Activated T-cell treated with anti-CD3 and anti-CD28 coated beads, Interleukin-2, amount 50 U/mL, for 72 hours (primary cell): ENCODE measurements around the gene DCHS2. TPM values are rescaled to one million over a fixed set of nuclear protein-coding genes. Genes with fewer than 3 reads are reported as not detected.

Experiments used
- ATAC-seq, 2 donors: fragments of 150-1000 bp; cut with Tn5 transposase; replicated peaks in 1 of 2; 2 replicates each; pipeline ENCODE4 v1.10.0; 2021; ENCODE audit warnings: moderate library complexity in 2 of 2, mild to moderate bottlenecking in 1 of 2
- DNase-seq, 2 donors: peaks; one replicate each; pipeline ENCODE4 v3.0.0; 2021 to 2022; ENCODE audit warnings: mixed read lengths in 1 of 2
- H3K27ac Mint-ChIP-seq: one replicate; pipeline ENCODE4 v1.8.0; 2022; ENCODE audit warnings: mild to moderate bottlenecking, moderate library complexity, mixed read lengths
- H3K27me3 Mint-ChIP-seq: one replicate; pipeline ENCODE4 v1.8.0; 2022; ENCODE audit warnings: low read depth, mixed read lengths
- H3K36me3 Mint-ChIP-seq, 2 donors: one replicate each; pipeline ENCODE4 v1.8.0; 2022; ENCODE audit warnings: mixed read lengths in 2 of 2, mild to moderate bottlenecking in 1 of 2; ENCODE audit not compliant: insufficient read depth in 2 of 2
- H3K4me1 Mint-ChIP-seq: one replicate; pipeline ENCODE4 v1.8.0; 2022; ENCODE audit warnings: low read depth, mixed read lengths
- H3K4me3 Mint-ChIP-seq, 2 donors: one replicate each; pipeline ENCODE4 v1.8.0; 2022; ENCODE audit warnings: mild to moderate bottlenecking in 2 of 2, mixed read lengths in 2 of 2, moderate library complexity in 2 of 2
- H3K9me3 Mint-ChIP-seq, 2 donors: one replicate each; pipeline ENCODE4 v1.8.0; 2022; ENCODE audit warnings: mixed read lengths in 2 of 2
- total RNA-seq, 2 donors: library from RNA; stranded (reverse); gene quantifications; one replicate each; pipeline ENCODE4 v1.2.3, GENCODE V29; 2022

DCHS2 gene
- total RNA-seq, 2 donors from 2014 or later = not detected

DNA sequence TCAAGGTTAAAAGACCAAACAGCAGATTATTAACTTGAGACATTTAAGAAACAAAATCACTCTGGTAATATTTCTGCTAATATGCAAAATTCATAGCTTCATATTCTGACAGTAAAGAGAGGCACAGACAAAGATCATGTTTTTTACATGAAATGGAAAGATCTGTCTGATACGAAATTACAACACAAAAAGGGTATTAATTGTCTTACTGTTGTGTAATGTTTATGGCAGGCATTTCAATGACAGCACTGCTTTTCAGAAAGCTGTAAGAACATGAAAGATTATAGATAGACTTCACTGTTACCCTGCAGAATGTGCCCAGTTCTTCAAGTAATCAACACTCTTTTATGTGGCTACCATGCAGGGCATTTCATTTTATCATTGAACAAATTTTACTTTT lies 15.4 kb downstream of the DCHS2 start:
- Mint-ChIP-seq H3K27me3 (peaks cover 11% of the 10 kb centered on the region), H3K36me3 (no peaks in the 10 kb centered on the region), H3K9me3 (no peaks in the 10 kb centered on the region), H3K4me3 (no peak overlapping the region), H3K27ac (no peak overlapping the region), H3K4me1 (no peaks in the 10 kb centered on the region)
- ATAC-seq (no peak), DNase-seq (no peak)

GRCh38 chr4:154475820-154476219 lies 15.8 kb downstream of the DCHS2 start:
- H3K9me3 Mint-ChIP-seq = no peaks in the 10 kb centered on the region
- H3K36me3 Mint-ChIP-seq = no peaks in the 10 kb centered on the region
- DNase-seq (no peak), ATAC-seq (no peak)
- no peak overlapping the region for H3K27ac Mint-ChIP-seq
- no peaks in the 10 kb centered on the region for H3K4me1 Mint-ChIP-seq
- peaks cover 12% of the 10 kb centered on the region for H3K27me3 Mint-ChIP-seq
- no peak overlapping the region for H3K4me3 Mint-ChIP-seq

DNA sequence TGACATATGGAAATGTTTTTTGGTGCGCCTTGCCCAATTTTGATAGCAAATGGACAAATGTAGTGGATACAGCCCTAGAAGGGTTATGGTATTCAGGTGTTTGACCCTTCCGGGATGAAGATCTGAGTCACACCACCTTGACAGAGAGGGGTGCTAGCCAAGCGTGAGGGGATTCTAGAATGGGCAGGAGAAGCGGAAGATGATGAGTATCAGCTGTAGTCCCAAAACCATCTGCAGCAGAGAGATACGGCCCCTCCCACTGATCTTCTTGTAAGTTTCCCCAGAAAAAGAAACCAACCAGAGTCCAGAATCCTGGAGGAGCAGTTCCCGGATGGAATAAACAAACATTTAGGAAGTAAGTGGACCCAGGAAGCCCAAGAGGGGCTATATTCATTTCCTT lies 18.1 kb downstream of the DCHS2 start:
- Mint-ChIP-seq H3K27ac (no peak overlapping the region), H3K36me3 (no peaks in the 10 kb centered on the region), H3K9me3 (no peaks in the 10 kb centered on the region), H3K27me3 (peaks cover 27% of the 10 kb centered on the region), H3K4me1 (no peaks in the 10 kb centered on the region), H3K4me3 (no peak overlapping the region)
- ATAC-seq (no peak), DNase-seq (no peak)

- Mint-ChIP-seq H3K9me3 (no peaks in the 10 kb centered on the region), H3K27ac (no peak overlapping the region), H3K4me1 (no peaks in the 10 kb centered on the region), H3K4me3 (no peak overlapping the region), H3K36me3 (no peaks in the 10 kb centered on the region), H3K27me3 (peaks cover 28% of the 10 kb centered on the region)
- ATAC-seq = no peak
- no peak for DNase-seq
These were observed 18.7 kb downstream of the DCHS2 start for GRCh38 chr4:154472858-154473257.

DNA sequence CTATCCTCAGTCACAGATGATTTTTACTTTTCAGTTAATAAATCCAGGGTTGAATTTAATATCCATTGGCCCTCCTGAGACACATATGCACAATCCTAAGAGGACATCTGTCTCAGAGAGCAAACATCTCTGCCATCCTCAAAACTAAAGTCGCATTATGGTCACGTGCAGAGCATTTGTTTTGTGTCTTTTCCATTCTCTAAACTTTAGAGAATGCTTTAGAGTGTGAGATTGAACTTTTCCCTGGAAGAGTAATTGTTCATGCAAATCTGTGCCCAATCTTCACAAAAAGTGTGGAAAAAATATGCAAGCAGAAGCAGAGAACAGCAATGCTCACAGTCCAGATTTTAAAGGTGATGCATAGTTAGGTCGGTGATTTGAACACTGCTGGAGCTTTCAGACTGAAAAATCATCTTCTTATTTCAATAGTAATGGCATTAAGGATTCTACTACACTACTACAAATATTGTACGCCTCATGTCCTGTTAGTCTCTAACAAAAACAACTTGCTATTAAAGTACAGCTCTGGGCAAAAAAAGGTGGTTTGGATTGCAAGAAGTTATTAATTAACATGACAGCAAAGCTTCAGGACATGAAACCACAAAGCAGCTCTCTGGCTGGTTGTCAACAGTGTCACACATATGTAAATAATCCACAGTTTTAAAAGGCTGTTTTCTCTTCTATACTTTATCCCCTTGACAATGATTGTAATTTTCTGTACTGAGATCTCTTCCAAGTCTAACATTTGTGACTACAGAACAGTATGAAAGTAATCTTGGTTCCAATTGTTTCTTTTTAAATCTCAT lies 19.9 kb downstream of the DCHS2 start:
- Mint-ChIP-seq H3K36me3 (no peaks in the 10 kb centered on the region), H3K27me3 (peaks cover 24% of the 10 kb centered on the region), H3K4me1 (no peaks in the 10 kb centered on the region), H3K4me3 (no peak overlapping the region), H3K9me3 (no peaks in the 10 kb centered on the region), H3K27ac (no peak overlapping the region)
- ATAC-seq (no peak), DNase-seq (no peak)

DNA sequence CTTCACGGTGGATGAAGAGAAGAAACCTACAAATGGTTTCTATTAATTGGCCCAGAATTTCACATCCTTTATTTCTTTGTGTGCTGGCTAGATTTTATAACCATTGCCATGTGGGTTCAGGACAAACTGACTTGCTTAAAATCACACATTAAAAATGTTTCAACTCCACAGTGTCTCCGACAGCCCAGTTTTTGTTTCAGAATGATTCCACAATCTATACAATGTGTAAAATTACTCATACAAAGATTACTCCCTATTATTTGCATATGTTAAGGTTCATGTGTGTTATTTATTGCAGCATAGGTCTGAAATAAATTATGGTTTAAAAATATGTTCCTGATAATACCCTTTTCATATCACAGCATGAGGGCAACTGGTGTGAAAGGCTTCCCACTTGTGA lies 20.6 kb downstream of the DCHS2 start:
- no peak overlapping the region for H3K4me3 Mint-ChIP-seq
- DNase-seq (no peak), ATAC-seq (no peak)
- peaks cover 20% of the 10 kb centered on the region for H3K27me3 Mint-ChIP-seq
- H3K36me3 Mint-ChIP-seq = no peaks in the 10 kb centered on the region
- no peak overlapping the region for H3K27ac Mint-ChIP-seq
- no peaks in the 10 kb centered on the region for H3K4me1 Mint-ChIP-seq
- H3K9me3 Mint-ChIP-seq = no peaks in the 10 kb centered on the region

DNA sequence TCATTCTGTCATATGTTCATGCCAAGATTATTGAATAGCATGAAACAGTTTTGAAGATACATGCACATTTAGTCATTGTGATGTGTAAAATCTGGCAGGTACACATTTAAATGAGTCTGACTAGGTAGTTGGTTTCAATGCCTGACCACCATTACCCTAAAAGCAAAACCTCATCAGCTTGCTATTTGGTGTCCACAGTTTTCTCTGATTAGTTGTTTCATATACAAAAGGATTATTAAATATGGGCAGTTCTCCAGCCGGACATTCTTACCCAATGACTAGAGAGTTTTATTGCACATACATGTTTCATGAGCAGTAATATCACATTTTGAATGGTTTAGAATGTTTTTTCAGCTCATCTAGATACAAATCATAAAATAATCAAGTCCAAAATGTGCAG lies 23.7 kb downstream of the DCHS2 start:
- Mint-ChIP-seq H3K36me3 (no peaks in the 10 kb centered on the region), H3K4me1 (no peaks in the 10 kb centered on the region), H3K27ac (no peak overlapping the region), H3K27me3 (peaks cover 20% of the 10 kb centered on the region), H3K9me3 (peaks cover 0 to 1% of the 10 kb centered on the region in 2 donors), H3K4me3 (no peak overlapping the region)
- no peak for DNase-seq
- no peak for ATAC-seq

GRCh38 chr4:154466336-154466735 lies 25.3 kb downstream of the DCHS2 start:
- H3K9me3 Mint-ChIP-seq = peaks cover 0 to 1% of the 10 kb centered on the region in 2 donors
- DNase-seq = no peak
- H3K27ac Mint-ChIP-seq = no peak overlapping the region
- H3K27me3 Mint-ChIP-seq = peaks cover 30% of the 10 kb centered on the region
- no peaks in the 10 kb centered on the region for H3K4me1 Mint-ChIP-seq
- no peaks in the 10 kb centered on the region for H3K36me3 Mint-ChIP-seq
- ATAC-seq = no peak
- no peak overlapping the region for H3K4me3 Mint-ChIP-seq

DNA sequence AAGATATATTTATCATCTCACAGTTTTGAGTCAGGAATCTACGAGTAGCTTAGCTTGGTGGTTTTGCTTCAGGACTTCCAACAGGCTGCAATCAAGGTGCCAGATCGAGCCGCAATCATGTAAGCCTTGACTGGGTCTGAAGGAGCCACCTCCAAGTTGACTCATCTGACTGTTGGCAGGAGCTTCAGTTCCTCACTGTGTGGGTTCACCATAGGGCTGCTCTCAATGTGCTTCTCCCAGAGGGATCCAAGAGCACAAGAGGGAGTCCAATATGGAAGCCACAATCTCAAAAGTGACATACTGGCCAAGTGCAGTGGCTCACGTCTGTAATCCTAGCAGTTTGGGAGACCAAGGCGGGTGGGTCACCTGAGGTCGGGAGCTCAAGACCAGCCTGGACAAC lies 26.5 kb downstream of the DCHS2 start:
- peaks cover 0 to 1% of the 10 kb centered on the region in 2 donors for H3K9me3 Mint-ChIP-seq

DNA sequence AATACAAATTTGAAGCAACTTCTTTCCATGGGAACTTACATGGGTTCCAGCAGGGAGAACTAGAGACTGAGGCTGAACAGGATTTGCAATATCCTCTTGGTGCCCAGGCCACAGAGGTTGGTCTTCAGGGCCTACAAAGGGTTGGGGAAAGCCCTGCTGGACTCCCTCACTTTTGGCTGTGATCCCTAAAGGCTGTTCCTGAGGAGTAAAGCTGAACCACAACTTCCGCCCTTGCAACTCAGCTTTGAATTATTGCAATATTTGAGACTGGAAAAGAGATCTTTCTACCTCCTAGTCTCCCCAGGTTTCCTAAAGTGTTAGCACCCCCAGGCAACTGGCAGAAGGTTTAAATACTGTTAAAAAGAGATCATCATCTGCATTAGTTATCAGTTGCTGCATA lies 26.9 kb downstream of the DCHS2 start:
- H3K4me1 Mint-ChIP-seq = no peaks in the 10 kb centered on the region
- peaks cover 0 to 1% of the 10 kb centered on the region in 2 donors for H3K9me3 Mint-ChIP-seq
- H3K36me3 Mint-ChIP-seq = no peaks in the 10 kb centered on the region

More for the DNA sequence above, 26.5 kb downstream of the DCHS2 start:
- no peak for ATAC-seq
- Mint-ChIP-seq H3K27ac (no peak overlapping the region), H3K4me3 (no peak overlapping the region), H3K4me1 (no peaks in the 10 kb centered on the region), H3K27me3 (peaks cover 23% of the 10 kb centered on the region), H3K36me3 (no peaks in the 10 kb centered on the region)
- DNase-seq = no peak

GRCh38 chr4:154462081-154462810 lies 29.4 kb downstream of the DCHS2 start:
- no peaks in the 10 kb centered on the region for H3K36me3 Mint-ChIP-seq
- ATAC-seq = no peak

More for the DNA sequence above, 26.9 kb downstream of the DCHS2 start:
- Mint-ChIP-seq H3K4me3 (no peak overlapping the region), H3K27ac (no peak overlapping the region), H3K27me3 (peaks cover 22% of the 10 kb centered on the region)
- no peak for DNase-seq
- no peak for ATAC-seq

DNA sequence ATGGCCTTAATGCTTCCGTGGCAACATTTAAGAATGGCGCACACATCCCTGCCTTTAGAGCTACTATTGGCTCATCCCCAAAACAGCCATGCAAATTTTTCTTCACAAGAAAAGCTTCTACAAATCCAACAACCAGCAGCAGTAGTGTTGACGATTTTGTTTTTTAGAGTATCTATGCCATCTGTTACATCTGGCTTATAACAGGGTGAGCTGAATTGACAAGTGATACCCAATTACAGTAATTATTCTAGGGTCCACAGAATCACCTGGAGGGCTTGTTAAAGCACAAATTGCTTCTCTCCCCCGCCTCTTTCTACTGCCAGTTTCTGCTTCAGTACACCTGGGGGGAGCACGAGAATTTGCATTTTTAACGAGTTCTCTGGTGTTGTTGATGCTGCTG lies 34.1 kb downstream of the DCHS2 start:
- Mint-ChIP-seq H3K27me3 (peaks cover 22% of the 10 kb centered on the region), H3K36me3 (no peaks in the 10 kb centered on the region), H3K27ac (no peak overlapping the region), H3K9me3 (no peaks in the 10 kb centered on the region), H3K4me1 (no peaks in the 10 kb centered on the region), H3K4me3 (no peak overlapping the region)
- no peak for DNase-seq
- no peak for ATAC-seq

More at GRCh38 chr4:154462081-154462810, 29.4 kb downstream of the DCHS2 start:
- no peaks in the 10 kb centered on the region for H3K4me1 Mint-ChIP-seq
- no peak overlapping the region for H3K27ac Mint-ChIP-seq
- H3K9me3 Mint-ChIP-seq = peaks cover 0 to 1% of the 10 kb centered on the region in 2 donors
- DNase-seq = no peak
- no peak overlapping the region for H3K4me3 Mint-ChIP-seq
- peaks cover 17% of the 10 kb centered on the region for H3K27me3 Mint-ChIP-seq

DNA sequence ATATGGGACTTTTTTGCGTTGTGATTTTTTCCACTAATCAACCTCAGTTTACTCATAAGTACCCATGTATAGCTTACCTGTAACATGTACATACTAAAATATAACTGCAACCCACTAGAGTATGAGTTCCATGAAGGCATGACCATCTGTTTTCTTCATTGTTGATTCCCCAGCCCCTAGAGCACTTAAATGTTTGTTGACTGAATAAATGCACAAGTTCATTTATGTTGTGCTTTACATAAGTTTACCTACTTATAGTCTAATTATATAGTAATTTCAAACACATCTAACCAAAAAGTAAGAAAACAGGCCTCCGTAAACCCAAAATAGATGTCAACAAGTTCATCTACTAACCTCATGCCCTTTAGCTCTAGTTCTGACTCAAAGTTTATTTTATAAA lies 34.7 kb downstream of the DCHS2 start:
- ATAC-seq (no peak), DNase-seq (no peak)
- Mint-ChIP-seq H3K36me3 (no peaks in the 10 kb centered on the region), H3K4me3 (no peak overlapping the region), H3K27me3 (peaks cover 17% of the 10 kb centered on the region), H3K4me1 (no peaks in the 10 kb centered on the region), H3K9me3 (no peaks in the 10 kb centered on the region), H3K27ac (no peak overlapping the region)
